Myocyte (in vitro differentiated cells): ENCODE data around the gene ARHGEF2. TPM values are rescaled to one million over a fixed set of nuclear protein-coding genes. Genes with fewer than 3 reads are reported as not detected.

Source experiments
- DNase-seq: peaks from one replicate; pipeline ENCODE4 v3.0.0-alpha.2; 2012; ENCODE audit warnings: low read depth
- total RNA-seq: library from RNA; depleted of rRNA; stranded (reverse); fragments of >200 nt; gene quantifications from 2 replicates; pipeline ENCODE4 v1.2.3, GENCODE V29; 2014

The ARHGEF2 gene
- total RNA-seq, 1 donor from 2014 or later: 361 TPM

DNA sequence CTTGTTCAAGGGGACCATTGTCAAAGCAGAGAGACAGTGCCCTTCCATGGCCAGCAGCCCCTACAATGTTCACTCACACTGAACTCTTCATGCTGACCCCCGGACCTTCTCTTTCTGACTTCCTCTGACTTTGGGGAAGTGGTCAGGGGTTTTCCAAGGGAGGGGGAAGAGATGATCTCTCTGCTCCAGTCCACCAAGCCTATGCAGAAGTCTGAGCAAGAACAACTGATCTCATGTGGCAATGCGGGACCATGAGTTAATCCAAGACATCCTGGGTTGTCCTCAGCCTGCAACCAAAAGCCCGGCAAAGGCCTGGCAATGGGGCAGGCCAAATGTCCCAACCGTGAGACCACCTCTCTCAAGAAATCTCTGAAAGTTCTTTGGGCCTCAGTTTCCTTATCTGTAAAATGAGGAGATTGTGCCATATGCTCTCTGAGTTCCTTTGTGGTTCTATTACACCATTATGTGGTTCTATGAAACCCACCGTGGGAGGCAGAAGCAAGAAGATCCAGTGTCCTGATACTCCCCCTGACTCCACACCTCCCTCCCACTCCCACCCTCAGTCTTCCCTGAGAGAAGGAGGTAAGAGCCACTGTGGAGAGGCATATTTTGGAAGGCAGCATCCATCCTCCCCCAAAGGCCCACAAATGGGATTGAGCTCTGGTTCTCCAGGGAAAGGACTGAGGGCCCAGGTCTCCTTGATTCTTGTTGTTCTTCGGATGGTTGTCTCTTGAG lies 11.8 kb upstream of the ARHGEF2 start:
- DNase-seq: no peak

DNA sequence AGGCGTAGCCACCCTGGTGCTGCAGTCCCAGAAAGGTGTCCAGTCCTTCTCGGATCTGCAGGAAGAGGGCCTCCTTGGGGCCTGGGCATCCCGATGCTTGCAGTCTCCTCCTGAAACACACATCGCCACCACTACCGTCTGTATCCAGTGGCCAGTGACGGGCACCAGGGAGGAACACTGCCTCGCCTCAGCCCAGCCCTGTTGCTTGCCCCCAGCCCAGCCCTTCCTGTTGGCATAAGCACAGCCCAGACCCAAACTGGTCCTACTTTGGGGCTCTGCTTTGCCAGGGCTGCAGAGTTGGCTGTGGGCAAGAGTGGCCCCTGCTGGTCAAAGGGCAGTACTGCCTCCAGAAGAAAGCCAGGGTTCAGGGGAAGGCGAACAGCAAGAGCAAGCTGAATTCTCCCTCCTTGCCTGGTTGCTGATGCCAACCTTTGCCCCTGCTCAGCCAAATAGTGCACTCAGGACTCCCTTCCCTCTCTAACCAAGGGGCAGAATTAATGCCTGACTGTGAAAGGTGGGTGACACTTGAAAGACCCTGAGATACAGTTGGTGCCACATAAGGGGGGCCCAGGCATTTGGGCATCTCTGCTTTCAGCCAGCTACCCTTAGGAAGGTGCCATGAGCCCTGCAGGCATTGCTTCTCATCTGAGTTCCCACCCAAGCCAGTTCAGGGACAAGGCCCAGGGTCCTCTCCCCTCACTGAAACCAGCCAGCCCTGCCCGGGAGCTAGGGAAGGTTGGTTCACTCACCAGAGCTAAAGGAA lies 11.1 kb upstream of the ARHGEF2 start:
- peak; percentile 80 for DNase-seq

DNA sequence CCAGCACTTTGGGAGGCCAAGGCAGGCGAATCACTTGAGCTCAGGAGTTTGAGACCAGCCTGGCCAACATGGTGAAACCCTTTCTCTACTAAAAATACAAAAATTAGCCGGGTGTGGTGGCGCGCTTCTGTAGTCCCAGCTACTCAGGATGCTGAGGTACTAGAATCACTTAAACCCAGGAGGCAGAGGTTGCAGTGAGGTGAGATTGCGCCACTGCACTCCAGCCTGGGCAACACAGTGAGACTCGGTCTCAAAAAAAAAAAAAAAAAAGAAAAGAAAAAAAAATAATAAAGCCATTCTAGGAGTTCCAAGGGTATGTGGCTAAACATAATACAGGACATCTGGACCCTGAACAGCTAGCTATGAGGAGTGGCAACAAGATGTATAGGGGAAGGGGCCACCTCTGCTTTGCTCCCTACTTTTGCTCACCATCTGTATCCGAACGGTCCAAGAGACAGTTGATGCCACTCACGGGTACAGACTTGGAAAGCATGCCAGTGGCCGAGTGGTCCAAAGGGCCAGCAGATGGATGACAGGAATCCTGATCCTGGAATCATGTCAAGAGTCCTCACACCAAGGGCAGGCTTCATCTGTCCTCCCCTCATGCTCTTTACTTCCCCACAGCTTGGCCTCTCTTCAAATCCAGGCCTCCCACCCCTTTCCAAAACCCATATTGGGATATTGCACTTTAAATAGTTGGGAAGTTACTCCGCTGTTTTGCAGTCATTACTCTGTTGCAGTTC lies 6.7 kb upstream of the ARHGEF2 start:
- peak; percentile 13 for DNase-seq

DNA sequence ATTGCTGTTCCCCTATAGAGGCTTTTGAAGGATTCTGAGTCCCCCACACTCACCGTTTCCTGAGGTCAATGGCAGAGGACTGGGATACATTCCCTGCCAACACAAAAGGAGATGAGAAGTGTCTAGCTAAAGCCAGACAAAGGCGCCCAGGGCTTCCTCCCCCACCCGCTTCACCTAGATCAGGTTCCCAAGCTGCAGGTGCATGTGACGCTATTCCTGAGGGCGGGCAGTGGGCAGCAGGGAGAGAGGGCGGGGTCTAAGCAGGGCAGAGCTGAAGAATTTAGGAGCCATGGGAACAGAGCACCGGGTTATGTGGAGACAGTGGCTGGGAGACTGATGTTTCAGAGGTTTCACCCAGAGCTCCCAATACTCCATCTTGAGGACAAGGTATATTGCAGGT lies 6.0 kb upstream of the ARHGEF2 start:
- no peak for DNase-seq

DNA sequence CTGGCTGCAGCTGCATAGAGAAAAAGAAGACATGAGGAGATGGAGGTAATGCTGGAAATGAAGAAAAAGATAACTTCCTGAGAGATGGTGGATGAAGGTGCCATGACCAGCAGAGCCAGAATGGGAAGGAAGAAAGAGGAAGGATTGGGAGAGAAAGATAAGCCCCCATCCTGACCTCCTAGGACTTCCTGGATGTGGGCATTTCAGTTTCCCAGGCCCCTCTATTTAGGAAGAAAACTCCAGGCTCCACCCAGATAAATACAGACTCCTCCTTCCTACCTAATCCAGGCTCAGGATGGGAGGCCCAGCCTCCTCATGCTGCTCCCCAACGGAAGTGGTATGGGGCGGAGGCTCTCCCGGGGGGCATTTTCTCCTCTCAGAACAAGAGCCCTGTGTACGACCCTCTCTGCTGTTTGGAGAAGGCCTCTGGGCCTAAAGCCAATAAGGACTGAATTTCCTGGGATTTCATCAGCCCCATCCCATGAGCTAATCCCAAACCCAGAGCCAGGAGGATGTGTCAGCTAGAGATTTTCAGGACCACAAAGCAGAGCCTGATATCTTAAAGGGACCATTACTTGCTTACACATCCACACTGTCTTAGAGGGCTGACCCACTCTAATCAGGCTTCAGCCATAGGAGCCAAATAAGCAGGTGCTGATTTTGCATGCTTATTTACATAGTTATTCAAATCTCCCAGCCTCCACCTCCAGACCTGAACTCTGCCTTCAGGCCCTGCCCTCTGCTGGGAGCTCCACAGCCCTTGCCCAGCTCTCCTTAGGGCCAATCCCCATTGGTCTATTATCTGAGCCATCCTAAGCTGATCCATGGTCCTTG lies 5.1 kb upstream of the ARHGEF2 start:
- DNase-seq: peak; percentile 86

DNA sequence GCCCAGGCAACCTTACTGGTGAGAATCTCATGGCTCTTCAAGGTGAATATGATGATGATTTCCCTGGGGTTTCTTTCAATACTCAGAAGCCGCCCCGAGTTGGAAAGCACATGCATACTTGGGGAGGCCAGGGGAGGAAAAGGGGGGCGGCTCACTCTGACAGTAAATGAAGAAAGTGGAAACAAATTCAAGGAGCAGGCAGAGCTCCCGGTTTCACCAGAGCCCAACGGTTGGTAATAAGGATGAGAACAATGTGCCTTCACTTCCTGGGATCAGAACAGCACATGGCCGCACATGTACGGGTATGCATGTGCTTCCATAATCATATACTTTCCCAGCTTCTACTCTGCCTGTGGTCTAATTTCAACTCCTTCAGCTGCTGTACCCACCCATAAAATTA lies 3.8 kb upstream of the ARHGEF2 start:
- DNase-seq: no peak

DNA sequence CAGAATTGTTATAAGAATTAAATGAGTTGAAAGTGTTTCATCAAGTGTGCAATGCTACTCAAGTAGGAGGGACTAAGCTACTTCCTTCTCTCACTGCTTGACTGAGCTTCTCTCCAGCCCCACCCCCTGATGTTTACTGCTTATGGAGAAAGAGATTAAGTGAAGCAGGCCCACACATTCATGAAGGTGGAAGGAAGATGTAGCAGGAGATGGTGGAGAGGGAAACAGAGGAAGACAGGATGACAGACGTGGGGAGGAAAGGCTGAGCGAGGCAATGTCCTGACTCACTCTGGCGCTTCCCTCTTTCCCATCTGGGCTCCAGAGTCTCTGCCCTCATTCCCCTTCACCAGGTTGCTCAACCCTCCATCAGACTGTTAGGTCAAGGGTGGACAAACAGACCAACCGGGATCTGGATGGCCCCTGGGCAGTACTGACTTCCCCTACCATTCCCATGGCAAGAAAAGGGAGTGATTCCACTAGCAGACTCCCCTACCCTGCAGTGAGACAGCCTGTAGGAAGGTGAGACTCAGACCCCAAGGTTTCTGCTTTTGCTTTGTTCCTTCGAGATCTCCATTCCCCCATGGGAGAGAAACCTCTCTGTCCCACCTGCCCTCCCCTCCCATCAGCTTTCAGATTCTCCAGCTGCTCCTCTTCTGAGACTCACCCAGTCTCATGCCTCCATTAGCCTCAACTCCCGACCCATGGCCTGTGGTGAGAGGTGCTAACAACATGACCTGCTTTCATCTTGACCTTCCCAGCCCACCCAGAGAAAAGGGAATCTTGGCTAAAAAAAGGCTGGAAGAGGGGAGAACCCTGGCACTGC lies 3.1 kb upstream of the ARHGEF2 start:
- peak; percentile 39 for DNase-seq

DNA sequence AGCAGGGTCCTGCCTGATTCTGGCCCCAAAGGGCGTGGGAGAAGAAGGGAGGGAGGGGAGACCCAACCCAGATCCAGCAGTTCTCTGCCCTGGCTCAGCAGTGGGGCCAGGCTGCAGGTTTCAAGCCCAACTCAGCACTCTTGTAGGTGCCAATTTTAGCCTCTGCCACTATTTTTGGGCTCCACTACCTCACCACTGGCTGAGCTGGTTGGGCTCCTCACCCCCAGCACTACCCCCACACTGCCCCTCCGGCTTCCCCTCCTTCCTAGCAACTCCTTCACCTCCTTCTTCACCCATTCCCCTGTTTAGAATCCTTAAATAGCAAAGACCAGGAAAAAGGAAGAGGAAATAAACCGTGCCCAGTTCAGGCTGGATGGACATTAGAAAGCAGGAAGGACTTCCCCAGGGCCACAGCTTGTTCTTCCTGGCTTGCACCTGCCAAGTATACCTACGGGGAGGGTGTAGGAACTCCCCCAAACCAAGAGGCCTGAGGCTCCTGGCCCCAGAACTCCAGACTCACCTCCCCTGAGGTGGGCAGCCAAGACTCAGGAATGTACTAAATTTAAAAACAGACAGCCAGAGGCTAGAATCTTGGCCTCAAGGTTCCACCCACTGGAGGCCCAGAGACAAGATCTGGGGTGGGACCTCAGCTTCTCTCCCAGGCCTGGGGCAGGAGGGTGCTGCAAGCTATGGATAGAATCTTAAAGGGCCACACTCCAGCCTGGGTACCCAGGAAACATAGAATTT lies 1.4 kb upstream of the ARHGEF2 start:
- DNase-seq: peak; percentile 83

DNA sequence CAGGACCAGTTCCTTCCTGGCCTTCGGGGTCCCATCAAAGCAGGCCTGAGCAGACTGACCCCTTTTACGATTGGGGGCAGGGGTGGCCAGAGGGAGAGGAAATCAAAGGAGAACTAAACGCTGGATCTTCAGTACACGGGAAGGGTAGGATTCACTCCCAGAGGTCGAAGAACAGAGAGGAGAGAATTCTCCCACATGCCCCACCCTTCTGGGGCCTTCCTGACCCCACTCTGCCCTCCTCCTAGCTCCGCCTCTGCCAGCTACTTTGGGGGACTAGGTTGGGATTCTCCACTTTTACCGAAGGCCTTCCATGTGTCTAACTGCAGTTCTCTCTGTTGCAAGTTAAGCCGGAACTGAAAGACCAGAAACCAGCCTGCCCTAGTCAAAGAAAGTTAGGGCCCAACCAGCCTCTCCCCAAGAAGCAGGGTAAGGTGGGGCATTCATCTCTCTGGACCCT lies 654 bp upstream of the ARHGEF2 start:
- DNase-seq: peak; percentile 66

DNA sequence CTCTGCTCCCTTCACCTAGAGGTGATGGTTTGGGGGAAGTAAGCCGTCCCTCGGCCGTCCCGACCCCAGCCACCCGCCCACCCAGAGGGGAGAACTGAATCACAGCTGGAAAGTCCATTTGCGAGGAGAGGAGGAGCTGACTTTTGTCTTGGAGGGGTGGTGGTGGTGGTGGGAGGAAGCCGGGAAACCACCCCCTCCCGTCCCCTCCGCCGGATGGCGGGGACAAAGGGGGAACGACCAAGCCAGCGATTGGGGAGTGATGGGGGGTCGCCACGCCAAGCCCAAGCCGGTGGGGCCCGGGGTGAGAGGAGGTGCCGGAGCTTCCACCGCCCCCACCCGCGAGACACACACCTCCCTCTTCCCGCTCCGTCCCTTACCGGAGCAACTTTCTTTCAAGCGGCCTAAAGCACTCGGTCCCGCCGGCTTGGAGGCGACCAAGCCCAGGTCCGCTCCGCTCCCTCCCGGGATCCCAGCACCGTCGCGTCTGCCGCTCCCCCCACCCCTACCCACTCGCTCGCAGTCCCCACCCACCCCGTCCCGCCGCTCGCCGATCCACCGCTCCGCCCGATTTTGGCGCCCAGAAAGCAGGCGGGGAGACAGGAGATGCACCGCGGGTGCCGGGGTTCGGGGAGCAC lies 540 bp downstream of the ARHGEF2 start:
- peak; percentile 58 for DNase-seq

DNA sequence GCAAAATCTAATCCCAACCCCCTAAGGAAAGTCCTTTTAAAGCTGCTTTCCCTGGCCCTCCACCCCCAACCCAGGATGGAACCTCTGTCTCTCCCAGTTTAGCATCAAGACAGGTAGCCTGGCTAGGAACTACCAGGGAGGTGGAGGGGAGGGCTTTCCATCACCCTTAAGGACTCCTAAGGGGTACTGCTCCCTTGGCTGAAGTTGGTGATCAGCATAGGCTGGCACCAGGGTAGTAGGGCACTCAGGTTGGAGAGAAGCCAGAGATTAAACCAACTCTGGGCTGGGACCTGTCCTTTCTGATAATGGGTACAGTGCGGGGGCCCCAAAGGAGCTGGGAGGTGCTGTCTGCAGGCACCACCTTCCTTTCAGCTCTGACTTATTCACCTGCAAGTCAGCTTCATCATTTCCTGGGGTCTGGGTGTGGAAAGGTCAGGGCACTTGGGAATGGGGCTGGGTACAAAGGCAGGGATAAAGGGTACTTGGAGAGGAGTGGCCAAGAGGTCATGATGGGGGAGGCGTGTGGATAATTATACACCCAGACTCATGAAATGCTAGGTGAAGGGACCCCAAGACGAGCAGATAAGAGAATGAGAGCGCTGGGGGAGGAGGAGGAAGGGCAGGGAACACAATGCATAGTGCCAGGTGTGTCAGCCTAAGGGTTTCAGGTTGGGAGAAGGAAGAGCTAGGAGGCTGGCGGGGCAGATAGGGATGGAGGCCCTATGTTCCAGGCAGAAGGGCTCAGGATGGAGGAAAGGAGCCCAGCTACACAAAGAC lies 1.2 kb downstream of the ARHGEF2 start:
- DNase-seq: peak; percentile 58

DNA sequence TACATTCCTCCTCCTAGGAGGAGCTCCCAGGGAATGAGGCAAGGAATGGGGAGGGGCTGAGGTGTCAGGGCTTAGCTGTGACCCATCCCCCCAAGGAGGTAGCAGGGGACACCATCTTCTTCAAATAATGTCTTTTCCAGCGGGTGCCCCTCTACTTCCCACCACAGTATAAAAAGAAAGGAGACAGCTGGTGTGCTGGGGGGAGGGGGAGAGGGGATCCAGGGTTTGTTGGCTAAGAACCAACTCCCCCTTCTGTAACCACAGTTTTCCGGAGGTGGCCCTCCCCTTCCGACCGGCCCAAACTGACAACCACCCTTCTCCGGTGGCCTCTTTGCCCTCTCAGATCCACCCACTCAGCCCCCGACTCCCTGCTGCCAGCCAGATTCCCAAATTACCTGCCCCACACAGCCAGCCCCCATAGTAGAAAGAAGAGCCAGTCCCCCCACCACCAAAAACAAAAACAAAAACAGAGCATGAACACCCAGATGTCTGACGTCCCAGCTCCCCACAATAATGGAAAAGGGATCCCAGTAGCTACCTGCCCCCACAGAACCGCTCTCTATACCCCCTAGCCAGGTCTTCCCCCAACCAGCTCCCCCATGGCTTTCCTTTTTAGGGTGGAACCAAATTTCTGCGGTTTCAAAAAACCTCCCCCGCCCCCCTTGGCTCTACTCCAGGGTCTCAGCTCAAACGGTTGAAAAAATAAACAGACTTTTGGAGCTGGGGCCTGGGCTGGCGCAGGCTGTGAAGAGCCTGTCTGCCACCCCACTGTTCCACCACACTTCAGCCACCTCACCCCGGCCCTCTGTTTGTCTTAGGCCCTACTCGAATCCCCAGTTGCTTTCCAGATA lies 2.1 kb downstream of the ARHGEF2 start:
- peak; percentile 92 for DNase-seq

DNA sequence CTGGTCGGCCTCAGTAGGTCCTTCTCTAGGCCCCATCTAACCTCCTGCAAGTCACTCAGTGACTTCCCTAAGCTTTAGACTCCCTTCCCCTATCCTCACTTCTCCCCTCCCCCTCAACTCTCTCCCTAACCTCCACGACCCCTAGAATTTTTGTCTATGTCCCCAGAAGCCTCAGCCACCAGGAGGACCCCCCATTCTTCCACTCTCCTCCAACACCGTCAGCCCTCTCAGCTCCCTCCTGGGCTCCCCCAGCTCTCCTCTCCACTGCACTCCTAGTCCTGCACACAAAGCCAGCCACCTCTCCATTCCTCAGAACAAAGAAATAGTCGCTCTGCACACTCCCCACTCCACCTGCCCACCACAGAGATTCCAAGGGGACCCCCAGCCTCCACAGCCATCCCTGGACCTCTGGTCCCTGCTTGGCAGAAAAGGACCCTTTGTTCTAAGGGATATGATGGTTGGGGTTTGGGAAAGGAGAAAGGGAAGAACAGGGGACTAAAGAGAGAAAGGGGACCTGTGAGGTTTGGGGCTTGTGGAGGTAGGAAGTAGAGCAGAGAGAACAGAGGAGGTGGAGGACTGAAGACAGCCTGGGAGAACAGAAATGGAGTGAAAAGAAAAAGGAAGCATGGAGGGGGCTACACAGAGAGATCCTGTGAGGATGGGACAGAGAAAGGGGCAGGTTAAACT lies 2.8 kb downstream of the ARHGEF2 start:
- no peak for DNase-seq

DNA sequence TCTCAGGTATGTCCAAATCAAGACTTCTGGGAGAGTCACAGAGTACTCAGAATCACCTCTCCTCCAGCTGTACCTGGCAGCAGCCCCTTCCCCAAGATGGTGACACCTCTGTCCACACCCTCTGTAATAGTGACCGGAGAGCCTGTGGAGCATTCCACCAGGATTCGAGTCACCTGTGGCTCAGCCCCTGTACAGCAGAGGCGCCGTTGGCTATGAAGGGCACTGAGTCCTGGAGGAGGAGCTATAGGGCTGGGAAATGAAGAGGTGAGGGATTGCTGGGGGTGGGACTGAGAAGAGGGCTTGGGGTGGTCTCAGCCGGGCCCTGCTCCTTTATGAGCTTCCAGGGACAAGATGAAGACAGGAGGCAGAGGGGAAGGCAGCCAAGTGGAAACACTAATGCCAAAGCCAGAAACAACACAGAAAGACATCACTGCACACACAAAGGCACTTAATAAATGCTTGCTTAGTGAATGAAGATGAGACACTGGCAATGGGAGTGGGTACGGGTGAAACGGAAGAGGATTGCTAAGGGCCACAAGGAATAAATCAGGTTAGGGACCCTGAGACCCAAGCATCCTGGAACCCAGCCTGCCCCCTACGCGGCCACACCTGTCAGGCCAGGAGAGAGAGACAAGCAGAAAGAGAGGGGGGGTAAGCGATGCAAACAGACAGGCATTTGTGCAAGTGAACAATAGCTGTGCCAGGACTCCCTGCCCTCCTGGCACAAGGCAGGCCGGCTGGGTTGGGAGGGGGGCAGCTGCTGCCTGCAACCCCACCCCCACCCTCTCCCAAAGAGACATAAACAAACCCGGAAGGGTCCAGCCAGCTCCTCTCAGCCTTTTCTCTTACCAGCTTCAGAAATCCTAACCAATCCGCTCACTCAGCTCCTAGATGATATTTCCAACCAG lies 3.9 kb downstream of the ARHGEF2 start:
- DNase-seq: peak; percentile 88

DNA sequence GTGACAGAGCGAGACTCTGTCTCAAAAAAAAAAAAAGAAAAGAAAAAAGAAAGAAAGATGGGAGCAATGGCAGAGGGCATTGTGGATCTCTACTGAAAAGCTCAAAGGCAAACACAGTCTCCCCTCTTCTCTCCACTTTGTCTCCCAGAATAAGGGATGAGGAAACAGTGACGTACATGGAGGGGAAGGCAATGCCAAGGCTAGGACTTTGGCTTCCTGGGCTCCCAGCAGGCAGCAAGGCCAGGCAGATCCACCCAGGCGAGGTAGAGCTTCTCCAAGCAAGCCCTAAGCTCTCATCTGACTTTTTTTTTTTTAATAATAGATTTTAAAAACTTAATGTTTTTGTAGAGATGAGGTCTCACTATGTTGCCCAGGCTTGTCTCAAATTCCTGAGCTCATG lies 4.6 kb downstream of the ARHGEF2 start:
- no peak for DNase-seq
